ENCODE data around the gene TIGD7. TPM values are rescaled to one million over a fixed set of nuclear protein-coding genes. Genes with fewer than 3 reads are reported as not detected.
A peak's percentile ranks its signal among the peaks of the same experiment; 100 is the strongest.
"Not testable (repeated sequence)": the region's sequence is repeated elsewhere in the genome, so short reads cannot be mapped to it uniquely, and the experiment has no call there.

The TIGD7 gene
- total RNA-seq, 1 experiment from 2014 or later, result not detected

- DNase-seq (ENCODE audit: low spot score), result peak; percentile 98
Measured at GRCh38 chr16:3282730-3283542, 22.3 kb downstream of the TIGD7 start, which contains the start of gene ZNF263. ZNF263 (plus strand) TSS chr16:3283491; CDS start chr16:3283819, 328 bp downstream.

- DNase-seq (ENCODE audit: low spot score), result peak; percentile 74
Measured at GRCh38 chr16:3282103-3282729, 23.0 kb downstream of the TIGD7 start.

- DNase-seq (ENCODE audit: low spot score), result no peak
Measured at GRCh38 chr16:3281222-3281820, 23.9 kb downstream of the TIGD7 start.

- no peak for DNase-seq (ENCODE audit: low spot score)
Measured at GRCh38 chr16:3276679-3277078, 28.6 kb downstream of the TIGD7 start.

GRCh38 chr16:3274947-3275346 lies 30.3 kb downstream of the TIGD7 start:
- no peak for DNase-seq (ENCODE audit: low spot score)

- peak; percentile 60 for DNase-seq (ENCODE audit: low spot score)
Measured at GRCh38 chr16:3274490-3274889, 30.7 kb downstream of the TIGD7 start.

GRCh38 chr16:3271281-3271680 lies 33.9 kb downstream of the TIGD7 start:
- not testable (repeated sequence) for DNase-seq (ENCODE audit: low spot score)

- not testable (repeated sequence) for DNase-seq (ENCODE audit: low spot score)
Measured at GRCh38 chr16:3270718-3271117, 34.5 kb downstream of the TIGD7 start.

- DNase-seq (ENCODE audit: low spot score), result no peak
Measured at GRCh38 chr16:3268294-3268693, 36.9 kb downstream of the TIGD7 start.

- DNase-seq (ENCODE audit: low spot score), result peak; percentile 68
Measured at GRCh38 chr16:3266873-3267537, 38.2 kb downstream of the TIGD7 start.

GRCh38 chr16:3264137-3265036 lies 40.8 kb downstream of the TIGD7 start:
- DNase-seq (ENCODE audit: low spot score), result peak; percentile 97

GRCh38 chr16:3262517-3262916 lies 42.7 kb downstream of the TIGD7 start:
- no peak for DNase-seq (ENCODE audit: low spot score)

- DNase-seq (ENCODE audit: low spot score), result no peak
Measured at GRCh38 chr16:3259836-3260235, 45.4 kb downstream of the TIGD7 start.

- DNase-seq (ENCODE audit: low spot score), result no peak
Measured at GRCh38 chr16:3256866-3257465, 48.3 kb downstream of the TIGD7 start.

GRCh38 chr16:3256146-3256865 lies 48.9 kb downstream of the TIGD7 start, which contains the start of gene MEFV:
MEFV (minus strand) TSS chr16:3256633; CDS start chr16:3256587, 46 bp downstream.
- no peak for DNase-seq (ENCODE audit: low spot score)

GRCh38 chr16:3254309-3254708 lies 50.9 kb downstream of the TIGD7 start:
- no peak for DNase-seq (ENCODE audit: low spot score)

- DNase-seq (ENCODE audit: low spot score), result no peak
Measured at GRCh38 chr16:3252967-3253366, 52.3 kb downstream of the TIGD7 start.

GRCh38 chr16:3249451-3249850 lies 55.8 kb downstream of the TIGD7 start:
- no peak for DNase-seq (ENCODE audit: low spot score)

GRCh38 chr16:3249020-3249419 lies 56.2 kb downstream of the TIGD7 start:
- DNase-seq (ENCODE audit: low spot score), result no peak
